Stomach (tissue), 4 donors: ENCODE results near the gene PVRIG.

ENCODE experiments used
- POLR2AphosphoS5 ChIP-seq, 3 donors: sonication (generic); formaldehyde crosslinking; IDR thresholded peaks; one replicate each; pipeline ENCODE4 v1.6.1; 2016; ENCODE audit warnings: antibody characterized with exemption in 3 of 3
- TF ChIP-seq, protein P1 (sequence below), 7 experiments: fragments of 450-650 bp in 4 of 7; fragments of 200-600 bp in 3 of 7; sonication (generic) in 3 of 7; IDR thresholded peaks; one replicate each; pipeline ENCODE4 v1.5.1; 2016 to 2019; ENCODE audit warnings: antibody characterized with exemption in 7 of 7, control low read depth in 2 of 7, mild to moderate bottlenecking in 1 of 7

DNA sequence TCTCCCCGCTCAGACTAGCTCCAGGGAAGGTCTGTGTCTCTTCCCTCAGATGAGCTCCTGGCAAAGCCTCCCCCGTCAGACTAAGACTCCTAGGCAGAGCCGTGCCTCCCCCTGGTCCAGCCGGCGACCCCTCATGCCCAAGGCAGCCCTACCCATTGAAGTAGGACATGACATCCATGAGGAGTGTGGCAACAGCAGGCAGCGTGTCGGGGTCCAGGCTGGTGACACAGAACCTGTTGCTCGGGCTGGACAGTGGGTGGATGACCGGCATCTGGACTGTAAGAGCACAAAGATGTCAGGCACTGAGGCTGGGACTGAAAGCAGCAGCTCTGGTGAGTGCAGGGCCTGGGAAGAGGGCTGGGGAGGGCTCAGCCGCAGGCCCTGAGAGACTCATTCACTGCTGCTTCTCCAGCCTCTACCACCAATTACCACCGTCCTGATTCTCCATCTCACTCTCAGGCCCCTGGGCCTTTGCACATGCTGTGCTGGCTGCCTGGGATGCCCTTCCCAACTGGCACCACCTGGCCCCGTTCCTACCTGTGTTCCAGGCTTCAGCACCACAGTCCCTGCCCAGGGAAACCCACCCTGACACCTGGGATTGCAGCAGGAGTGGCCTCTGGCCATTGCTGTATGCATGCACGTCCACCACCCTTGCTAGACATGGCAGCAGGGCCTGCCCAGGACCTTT is 2.8 kb downstream of the PVRIG start:
- TF ChIP-seq, protein P1, sequence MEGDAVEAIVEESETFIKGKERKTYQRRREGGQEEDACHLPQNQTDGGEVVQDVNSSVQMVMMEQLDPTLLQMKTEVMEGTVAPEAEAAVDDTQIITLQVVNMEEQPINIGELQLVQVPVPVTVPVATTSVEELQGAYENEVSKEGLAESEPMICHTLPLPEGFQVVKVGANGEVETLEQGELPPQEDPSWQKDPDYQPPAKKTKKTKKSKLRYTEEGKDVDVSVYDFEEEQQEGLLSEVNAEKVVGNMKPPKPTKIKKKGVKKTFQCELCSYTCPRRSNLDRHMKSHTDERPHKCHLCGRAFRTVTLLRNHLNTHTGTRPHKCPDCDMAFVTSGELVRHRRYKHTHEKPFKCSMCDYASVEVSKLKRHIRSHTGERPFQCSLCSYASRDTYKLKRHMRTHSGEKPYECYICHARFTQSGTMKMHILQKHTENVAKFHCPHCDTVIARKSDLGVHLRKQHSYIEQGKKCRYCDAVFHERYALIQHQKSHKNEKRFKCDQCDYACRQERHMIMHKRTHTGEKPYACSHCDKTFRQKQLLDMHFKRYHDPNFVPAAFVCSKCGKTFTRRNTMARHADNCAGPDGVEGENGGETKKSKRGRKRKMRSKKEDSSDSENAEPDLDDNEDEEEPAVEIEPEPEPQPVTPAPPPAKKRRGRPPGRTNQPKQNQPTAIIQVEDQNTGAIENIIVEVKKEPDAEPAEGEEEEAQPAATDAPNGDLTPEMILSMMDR (IDR thresholded peaks at IDR 0.05), result no peak
- no peak for TF ChIP-seq POLR2AphosphoS5 (IDR thresholded peaks at IDR 0.05)
